ENCODE results near the gene MKX.

MKX gene

DNA sequence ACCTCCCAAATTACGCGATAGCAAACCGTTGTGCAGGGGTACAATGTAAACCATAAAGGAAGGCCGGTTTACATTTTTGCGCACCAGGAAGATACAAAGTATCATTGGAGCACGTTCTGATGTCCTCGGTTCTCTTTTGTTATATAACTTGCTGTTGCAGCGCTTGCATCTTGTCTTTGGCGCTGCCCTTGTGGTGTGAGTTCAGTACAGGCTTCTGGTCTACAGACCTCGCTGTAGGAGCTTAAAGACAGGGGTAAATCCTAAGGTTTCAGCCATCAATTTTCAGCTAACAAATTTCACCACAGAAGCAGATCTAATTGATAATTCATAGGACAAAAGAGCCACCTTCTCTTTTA lies 1.5 kb upstream of the MKX start:
- TF ChIP-seq, protein P1, sequence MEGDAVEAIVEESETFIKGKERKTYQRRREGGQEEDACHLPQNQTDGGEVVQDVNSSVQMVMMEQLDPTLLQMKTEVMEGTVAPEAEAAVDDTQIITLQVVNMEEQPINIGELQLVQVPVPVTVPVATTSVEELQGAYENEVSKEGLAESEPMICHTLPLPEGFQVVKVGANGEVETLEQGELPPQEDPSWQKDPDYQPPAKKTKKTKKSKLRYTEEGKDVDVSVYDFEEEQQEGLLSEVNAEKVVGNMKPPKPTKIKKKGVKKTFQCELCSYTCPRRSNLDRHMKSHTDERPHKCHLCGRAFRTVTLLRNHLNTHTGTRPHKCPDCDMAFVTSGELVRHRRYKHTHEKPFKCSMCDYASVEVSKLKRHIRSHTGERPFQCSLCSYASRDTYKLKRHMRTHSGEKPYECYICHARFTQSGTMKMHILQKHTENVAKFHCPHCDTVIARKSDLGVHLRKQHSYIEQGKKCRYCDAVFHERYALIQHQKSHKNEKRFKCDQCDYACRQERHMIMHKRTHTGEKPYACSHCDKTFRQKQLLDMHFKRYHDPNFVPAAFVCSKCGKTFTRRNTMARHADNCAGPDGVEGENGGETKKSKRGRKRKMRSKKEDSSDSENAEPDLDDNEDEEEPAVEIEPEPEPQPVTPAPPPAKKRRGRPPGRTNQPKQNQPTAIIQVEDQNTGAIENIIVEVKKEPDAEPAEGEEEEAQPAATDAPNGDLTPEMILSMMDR (conservative IDR thresholded peaks at IDR 0.05; ENCODE audit: low read length) = no peak; the same call in 1 of the 2 replicates
- DNase-seq (ENCODE audit: low read depth) = peak; percentile 16
- H3K4me3 ChIP-seq (ENCODE audit: low read length) = peak overlapping the region; percentile 9; the same call in 1 of the 2 replicates

DNA sequence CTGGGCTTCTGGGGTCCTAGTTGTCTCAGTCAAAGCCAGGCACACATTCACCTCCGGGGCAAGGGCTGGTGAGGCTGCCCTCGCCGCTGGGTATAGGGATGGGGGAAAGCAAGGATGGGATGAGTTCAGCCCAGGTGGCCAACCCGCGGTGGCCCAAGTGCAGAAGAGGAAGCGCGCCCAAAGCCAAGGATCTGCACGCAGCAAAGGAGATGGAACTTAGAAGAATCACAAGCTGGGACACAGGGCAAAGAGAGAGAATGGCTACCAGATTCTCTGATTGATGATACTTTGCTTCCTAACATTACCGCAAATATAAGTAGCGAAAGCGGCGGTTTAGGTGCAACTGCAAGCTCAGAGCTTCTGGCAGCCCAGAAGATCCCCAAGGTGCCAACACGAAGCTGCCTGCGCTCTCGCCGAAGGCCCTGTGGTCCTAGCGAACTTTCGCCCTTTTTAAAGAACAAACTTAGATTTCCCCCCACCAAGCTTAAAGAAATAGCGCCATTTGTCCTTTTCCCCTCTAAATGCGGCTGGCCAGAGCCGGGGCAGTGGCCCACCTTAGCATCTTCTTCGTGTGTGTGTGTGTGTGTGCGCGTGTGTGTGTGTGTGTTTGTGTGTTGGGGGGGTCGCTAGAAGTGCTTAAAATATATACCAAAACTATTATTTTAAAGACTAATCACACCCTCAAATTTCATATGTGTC lies 927 bp upstream of the MKX start:
- DNase-seq (ENCODE audit: low read depth) = no peak
- H3K4me3 ChIP-seq (ENCODE audit: low read length) = peak overlapping the region; percentile 80
- TF ChIP-seq, protein P1 (conservative IDR thresholded peaks at IDR 0.05; ENCODE audit: low read length) = no peak

DNA sequence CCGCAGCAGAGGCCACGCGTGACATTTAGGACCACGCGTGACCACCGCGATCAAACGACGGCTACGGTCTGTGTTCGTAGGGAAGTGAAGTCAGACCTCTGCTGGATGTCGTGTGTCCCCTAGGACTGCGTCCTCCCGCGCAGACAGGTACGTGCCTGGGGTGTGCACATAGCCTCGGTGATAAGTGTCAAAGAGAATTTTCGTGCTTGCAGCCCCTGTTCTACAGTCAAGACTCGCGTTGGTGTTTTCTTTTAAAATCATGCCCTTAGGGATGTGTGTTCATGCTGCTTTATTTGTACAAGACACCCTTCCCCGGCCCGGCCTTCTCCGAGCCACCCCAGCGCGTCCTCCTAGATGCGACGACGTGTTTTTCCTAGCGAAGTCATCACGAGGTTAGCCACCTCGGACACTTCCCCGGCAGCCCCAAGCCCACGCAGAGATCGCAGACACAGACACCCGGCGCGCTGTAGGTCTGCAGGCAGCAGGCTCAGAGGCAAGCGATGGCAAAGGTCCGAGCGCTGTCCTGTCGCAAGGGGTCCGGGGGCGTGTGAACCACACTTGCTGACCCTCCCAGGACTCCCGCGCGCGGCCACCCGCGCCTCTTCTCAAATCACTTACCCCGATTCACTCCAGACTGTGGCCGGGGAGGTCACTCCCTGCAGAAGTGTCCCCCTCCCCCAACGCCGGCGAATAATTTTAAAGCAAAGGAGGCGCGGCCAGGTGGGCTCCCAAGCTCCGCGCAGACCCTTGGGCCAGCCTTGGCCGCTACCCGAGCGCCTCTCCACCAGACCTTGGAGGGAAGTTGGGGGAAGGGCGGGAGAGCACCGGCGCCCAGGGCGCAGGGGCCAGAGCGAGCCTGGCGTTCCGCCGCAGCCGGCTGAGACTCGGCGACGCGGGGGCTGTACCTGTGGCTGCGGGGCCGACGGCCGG lies 552 bp downstream of the MKX start:
- TF ChIP-seq, protein P1 (conservative IDR thresholded peaks at IDR 0.05; ENCODE audit: low read length) = no peak
- DNase-seq (ENCODE audit: low read depth) = peak; percentile 17
- peak overlapping the region; percentile 80 for H3K4me3 ChIP-seq (ENCODE audit: low read length)

DNA sequence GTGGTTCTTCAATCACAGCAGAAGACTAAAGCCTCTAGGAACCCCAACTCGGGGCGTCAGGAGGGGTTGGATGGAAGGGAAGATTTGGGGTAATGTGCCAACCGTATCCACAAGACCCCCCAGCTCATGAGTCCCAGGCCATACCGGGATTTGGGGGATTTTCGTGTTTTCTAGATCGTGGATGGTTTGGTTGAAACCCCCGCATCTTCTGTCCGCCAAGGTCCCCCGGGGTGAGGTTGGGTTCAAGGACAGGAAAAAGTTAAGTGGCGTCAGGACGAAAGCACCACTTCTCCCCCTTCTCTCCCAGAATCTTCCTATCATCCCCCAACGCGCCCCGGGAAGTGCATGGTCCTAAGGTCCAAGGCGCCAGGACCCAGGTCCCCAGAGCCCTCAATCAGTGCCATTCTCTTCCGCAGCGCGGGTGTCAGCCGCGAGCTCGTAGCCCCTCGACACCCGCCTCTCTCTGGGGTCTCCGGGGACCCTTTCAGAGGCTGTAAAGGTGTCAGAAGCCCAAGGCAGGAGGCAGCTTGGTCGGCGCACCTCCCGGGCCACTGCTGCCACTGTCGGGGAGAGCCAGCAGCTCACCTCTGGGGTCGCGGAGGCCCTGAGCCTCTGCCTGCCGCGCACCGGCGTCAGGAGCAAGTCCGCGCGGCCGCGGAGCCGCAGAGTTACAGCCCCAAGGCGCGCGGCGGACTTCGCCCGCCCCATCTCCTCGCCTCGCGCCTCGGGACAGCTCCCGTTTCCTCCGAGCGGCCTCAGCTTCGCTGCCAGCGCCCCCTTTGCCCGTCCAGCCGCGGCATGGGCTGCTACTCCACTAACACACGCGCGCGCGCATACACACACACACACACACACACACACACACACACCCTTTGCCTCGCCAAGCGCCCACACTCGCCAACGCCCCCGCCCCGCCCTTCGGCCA lies 1.5 kb downstream of the MKX start:
- TF ChIP-seq, protein P1 (conservative IDR thresholded peaks at IDR 0.05; ENCODE audit: low read length) = 0 out of 2 replicates have a peak, but pooled peaks have one; percentile 6
- DNase-seq (ENCODE audit: low read depth) = peak; percentile 71
- peak overlapping the region; percentile 80 for H3K4me3 ChIP-seq (ENCODE audit: low read length)

DNA sequence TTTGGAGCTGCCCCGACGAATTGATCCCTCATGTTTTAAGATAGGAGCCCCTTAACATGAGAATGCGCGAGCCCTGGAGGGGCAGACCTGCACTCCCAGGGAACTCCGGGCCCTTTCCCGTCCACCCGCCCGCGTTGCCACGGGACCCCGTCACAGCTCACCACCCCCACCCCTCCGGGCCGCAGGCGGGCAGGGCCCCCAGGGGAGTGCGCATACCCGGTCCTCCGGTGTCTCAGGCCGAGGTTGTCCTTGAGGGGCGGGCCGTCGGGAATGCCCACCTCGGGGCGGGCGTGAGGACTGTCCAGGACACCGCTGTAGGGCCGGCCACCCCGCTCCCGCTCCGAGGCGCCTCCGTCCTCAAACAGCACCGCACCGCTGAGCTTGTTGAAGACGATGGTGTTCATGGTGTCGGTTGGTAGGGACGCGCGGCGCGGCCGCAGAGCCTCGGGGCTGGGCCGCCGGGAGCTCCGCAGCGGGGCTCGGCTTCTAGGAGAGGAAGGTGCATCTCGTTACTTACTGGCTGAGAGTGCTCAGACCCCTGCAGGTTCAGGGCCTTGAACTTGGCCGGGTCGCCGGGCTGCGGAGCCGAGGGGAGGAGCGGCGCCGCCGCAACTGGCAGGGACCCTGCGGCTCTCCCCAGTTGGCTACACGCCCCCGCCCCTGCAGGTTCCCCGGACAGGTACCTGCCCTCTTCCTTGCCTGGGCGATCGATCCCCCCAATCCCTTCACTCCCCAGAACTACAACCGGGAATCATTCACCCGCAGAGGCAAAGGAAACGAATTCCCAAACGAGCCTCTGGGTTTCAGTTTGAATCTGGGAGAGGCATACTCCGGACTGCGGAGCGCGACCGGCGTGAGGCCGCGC lies 2.4 kb downstream of the MKX start:
- TF ChIP-seq, protein P1 (conservative IDR thresholded peaks at IDR 0.05; ENCODE audit: low read length) = no peak
- H3K4me3 ChIP-seq (ENCODE audit: low read length) = peak overlapping the region; percentile 80
- DNase-seq (ENCODE audit: low read depth) = peak; percentile 43

Measured in AG10803 (cell line).